NCI-H1048 (cell line): ENCODE results near the gene SPOCK1.

Experiments
- DNase-seq: peaks from one replicate; lab custom pipeline; 2025; lab: John Stamatoyannopoulos, UW

The SPOCK1 gene

DNA sequence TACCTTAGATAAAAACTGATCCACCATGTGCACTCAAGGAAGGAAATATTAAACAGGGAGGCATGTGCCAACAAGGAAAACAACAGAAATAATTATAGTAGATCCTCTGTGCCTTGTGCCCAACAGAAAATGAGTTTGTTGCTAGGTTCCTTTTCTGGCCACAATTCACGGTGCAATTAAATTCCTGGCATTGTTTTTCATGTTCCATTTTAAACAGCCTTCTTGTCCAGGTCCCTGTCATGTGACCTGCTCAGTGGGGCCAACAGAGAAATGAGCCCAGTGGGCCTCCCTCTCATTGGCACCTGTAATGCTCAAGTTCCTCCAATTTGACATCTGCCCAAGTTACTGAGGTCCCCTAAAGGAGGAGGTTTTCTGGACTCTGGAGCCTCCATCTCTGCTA, 56.5 kb downstream of the SPOCK1 start:
- no peak for DNase-seq

DNA sequence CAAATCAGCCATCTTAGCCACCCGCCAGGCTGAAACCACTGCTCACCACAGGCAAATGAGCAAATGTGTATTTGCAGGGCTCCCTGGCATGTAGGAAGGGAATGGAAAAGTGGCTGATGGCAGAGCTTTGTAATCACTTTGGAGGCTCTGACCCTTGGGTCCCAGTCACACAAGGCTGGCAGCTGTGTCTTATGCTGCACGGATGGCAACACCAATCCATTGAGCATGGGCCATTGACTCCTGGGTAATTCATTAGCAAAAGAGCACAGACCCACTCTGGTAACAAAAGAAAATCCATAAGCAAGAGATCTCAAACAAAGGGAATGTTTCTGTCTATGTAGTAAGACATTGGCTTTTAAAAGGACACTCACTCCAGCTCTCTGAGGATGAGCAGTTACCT, 57.6 kb downstream of the SPOCK1 start:
- DNase-seq = no peak

DNA sequence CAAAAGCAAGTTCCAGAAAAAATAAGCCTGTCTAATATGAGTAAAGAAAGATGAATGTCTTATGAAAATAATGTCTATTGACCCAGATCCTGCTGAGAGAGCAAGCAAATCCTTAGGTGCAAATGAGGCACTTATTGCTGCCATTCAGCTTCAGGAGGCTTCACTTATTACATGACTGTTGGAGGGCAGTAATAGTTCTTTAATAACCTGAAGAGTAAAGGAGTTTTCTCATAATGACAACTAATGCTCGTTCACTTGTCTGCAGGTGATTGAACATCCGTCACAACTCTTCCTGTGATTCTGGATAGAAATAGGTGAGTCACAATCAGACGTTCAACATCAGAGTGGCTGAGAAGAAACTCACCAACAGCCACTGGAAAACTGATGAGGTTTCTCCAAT, 58.3 kb downstream of the SPOCK1 start:
- no peak for DNase-seq

DNA sequence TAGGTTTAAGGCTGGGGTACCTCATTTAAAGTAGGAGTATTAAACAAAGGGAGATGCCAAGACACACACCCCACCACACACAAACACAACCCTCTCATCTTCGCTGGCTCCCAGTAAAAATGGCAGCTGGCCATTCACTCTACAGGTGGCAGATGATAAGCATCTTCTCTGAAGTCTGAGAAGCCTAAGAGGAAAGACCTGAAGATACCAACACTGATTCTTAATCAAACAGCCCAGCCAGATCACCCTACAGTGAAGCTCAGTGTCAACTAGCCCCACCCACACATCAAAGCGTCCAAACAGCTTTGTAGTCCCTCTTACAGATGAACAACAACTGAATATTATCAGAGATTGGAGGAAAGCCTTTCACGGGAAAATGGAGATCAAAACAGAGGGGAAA, 59.5 kb downstream of the SPOCK1 start:
- no peak for DNase-seq

DNA sequence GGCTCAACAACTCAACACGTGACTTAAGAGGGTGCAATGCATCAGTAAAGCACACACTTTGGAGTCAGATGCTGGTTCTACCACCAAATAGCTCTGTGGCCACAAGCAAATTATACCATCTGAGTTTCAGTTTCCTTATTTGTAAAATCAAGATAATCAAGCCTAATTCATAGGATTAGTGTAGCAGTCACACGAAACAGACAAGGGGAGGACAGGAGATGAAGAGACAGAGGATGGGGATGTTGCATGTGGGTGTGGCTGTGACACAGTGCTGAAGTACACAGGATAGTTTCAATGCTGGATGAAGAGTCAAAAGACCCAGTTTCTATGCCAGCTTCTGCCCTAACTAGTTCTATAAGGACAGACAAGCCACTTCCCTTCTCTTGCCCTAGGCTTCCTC, 60.2 kb downstream of the SPOCK1 start:
- no peak for DNase-seq

DNA sequence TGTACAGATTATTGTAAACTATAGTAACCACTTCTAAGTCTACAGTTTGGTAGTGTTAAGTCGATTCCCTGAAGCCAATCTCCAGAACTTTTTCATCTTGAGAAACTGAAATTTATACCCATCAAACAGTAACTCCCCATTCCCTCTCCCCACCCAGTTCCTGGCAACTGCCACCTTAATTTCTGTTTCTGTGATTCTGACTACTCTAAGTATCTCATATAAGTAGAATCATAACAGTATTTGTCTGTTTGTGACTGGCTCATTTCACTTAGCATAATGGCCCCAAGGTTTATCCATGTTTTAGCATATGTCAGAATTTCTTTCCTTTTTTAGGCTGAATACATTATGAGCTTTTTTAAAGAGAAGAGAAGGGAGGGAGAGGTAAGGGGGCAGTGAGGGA, 61.4 kb downstream of the SPOCK1 start:
- DNase-seq = no peak

DNA sequence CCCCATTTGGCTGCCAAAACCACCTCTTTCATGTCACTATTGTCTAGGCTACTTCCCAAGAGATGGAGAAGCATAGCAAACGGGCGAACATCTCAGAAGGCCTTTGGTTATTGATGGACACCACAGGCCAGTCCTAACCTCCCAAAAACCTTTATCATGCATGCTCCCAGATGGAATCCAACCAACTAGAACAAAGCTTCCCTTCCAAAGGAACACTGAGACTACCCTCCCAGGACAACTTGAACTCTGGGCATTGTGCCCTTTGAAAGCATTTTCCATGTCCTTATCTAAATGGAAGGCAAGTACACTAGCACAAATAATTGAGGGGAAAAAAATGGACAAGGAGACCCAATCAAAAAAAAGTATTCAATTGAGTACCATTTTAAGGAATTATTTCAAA, 65.6 kb downstream of the SPOCK1 start:
- DNase-seq = no peak

DNA sequence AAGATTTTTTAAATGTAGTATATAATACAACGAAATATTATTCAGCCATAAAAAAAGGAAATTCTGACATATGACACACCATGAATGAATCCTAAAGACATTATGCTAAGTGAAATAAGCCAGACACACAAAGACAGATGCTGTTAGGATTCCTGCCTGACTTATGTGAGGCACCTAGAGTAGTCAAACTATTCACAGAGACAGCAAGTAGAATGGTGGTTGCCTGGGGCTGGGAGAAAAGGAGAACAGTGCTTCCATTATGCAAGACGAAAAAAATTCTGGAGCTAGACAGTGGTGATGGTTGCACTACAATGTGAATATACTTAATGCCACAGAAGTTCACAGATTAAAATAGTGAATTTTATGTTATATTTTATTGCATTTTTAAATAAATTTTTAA, 66.8 kb downstream of the SPOCK1 start:
- DNase-seq = no peak

DNA sequence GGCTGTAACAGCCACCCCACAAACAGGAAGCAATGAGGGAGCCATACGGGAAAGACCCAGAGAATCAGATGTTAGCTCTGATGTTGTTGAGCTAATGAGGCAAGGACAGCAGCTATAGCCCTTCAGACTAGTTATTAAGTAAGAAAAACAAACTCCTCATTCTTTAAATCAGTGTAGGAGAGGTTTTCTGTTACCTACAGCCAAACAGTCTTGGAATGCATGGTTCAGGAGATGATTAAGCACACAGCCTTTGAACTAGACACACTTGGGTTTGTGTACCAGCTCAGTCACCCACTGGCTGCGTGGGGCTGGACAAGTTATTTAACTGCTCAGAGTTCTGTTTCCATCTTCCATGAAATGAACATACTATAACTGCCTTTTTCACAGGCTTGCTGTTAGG, 68.1 kb downstream of the SPOCK1 start:
- DNase-seq = no peak

DNA sequence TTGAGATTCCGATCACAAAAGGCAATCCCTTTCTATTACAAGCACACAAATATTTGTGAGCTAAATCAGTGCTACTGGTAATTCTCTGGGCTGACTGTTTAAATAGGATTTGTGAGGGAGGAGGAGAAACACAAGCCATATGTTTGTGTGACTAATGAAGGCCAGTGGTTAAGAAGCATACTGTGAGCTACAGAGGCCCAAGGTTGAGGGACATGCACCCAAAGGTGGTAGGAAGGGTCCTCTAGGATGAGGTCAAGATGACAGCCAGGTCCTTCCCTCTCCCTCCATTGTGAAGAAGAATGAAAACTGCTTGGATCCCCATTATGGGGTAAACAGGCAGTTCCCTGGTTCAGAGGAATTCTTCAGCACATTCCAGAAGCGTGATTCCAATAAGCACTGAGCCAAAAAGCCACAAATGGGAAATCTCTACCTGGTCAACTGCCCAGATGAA, 83.9 kb downstream of the SPOCK1 start:
- no peak for DNase-seq

DNA sequence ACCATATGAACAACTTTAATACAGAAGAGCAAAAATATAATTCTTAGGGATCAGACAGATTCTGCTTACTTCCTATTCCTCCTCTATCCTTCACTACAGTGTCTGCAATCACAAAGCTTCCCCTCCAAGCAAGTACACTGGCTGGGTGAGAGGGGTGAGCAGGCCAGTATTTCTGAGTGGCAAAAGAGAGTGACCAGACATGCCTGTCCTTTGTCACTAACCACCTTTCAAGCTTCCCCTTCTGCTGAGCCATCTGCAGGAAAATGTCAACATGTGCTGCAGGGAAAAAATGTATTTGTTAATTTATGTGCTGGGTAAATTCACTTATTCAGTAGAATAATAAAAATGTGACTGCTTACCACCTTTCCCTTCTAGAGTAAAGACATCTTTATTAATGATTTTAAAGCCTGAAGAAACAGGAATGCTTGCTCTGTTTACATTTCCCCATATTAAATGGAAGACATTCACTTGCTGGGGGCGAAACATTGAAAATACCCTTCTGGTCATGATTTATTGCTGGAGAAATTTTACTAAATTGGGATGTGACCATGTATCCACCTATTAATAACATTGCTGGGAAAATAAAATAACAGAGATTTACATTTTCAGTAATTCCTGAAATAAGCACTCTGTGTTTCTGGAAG, 84.9 kb downstream of the SPOCK1 start:
- DNase-seq = no peak

DNA sequence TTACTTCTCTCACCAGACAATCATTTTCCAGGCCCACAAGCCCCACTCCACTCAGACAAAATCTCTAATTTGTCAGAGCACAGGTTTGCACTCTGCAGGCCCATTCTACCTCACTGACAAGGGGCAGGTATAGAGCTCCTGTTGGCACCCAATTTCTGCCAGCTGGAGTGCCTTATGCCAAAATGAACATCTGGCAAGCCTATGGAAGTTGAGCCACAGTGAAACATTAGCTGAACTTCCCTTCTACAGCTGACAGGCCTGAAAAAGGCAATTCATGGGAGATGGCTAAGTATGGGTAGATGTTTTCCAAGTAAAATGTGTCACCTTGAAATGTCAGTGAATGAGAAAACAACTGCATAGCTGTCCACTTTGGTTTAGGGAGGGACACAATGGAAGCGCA, 87.0 kb downstream of the SPOCK1 start:
- DNase-seq = no peak

DNA sequence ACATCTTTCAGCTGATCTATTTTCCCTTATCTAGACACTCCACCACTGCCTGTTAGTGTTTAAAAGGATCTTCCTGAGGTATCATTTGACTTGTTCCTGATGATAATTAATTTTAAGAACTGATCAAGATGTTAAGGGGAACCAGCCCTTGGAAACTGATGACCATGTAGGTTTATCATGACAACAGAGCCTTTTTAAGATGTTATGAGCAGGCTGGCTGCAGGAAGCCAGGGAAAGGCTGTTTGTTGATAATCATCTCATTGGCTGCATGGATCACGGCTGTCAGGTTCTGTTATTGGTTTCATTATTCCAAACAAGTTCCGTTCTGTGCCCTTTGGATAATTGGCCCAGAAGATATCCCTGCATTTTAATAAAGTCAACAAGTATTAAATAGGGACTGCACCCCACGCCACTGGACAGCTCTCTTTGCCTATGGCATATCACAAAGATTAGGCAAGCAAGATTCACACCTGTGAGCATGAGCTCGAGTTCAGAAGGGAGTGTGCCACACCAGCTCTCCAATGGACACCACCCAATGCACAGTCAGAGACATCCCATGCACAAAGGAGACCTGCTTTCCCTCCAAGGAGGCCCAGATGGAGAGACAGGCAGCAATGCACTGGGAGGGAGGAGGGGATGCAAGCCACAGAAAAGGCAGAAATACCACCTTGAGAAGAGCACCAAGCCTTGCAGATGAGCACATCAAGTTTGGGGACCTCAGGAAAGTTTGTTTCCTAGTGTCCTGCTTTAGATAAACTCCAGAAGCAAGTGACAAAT, 88.7 kb downstream of the SPOCK1 start:
- DNase-seq = no peak

DNA sequence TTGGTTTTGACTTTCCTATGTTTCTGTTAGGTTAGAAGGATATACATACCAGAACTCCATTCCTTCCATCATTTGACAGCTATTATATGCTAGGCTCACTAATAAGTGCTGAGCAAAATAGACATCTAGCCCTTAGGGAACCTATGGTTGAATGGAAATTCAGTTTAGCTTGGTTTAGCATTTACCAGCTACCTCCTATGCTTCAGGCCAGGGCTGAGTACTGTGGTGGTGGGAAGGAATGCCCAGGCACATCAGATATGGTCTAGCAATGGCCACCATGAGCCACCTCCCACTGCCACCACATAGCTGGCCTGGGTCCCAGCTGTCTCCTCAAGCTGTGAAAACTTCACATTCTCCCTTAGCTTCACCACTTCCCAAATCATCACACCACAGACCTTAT, 89.4 kb downstream of the SPOCK1 start:
- no peak for DNase-seq

DNA sequence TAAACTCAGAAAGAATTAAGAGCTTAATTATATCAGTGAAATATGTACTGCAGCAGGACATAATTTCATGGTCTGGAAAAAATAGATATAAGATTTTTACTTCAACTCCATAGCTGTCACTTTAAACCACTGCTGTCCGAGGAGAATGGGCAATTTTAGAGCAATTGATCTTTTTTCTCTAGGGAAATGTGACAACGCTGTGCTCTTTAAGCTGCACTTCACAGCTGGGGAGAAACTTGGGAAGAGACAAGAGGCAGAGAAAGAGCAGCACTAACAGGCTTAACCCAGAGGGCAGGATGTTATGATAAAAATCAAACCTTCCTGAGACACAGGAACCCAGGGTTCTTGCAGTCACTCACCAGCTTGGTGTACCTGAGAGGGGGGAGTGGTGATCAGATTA, 92.0 kb downstream of the SPOCK1 start:
- no peak for DNase-seq

DNA sequence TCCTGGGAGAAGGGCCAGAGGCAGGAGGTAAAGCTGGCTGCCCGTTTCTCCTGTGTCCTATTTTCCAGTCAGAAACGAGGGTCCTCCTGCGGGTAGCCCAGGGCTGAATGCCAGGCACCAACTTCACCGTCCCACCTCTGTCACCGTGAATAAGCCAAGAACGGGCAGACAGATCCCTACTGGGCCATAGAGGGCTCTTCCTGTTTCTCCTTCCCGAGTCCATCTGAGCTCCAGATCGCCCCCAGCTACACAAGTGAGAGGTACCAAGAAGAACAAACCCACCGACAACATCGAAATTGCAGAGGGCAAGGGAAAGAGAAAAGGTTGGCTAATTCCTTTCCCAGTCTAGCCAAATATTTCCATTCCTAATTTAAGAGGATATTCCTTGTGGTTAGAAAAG, 93.7 kb downstream of the SPOCK1 start:
- DNase-seq = no peak

DNA sequence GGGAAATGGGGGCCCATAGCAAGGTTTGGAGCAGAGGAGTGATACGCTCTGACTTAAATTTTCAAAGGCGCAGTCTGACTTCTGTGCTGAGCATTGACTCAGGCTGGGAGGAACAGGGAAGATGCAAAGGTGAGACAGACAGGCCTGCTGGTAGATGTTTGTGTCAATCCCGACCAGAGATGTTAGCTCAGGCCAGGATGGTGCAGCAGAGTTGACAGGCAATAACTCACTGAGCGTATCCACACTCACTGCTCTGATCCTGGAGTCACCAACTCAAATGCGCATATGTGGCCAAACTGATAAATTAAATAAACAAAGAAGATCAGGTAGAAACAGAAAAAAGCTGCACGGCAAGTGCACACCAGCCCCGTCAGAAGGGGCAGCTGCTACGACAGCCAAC, 95.3 kb downstream of the SPOCK1 start:
- DNase-seq = no peak

DNA sequence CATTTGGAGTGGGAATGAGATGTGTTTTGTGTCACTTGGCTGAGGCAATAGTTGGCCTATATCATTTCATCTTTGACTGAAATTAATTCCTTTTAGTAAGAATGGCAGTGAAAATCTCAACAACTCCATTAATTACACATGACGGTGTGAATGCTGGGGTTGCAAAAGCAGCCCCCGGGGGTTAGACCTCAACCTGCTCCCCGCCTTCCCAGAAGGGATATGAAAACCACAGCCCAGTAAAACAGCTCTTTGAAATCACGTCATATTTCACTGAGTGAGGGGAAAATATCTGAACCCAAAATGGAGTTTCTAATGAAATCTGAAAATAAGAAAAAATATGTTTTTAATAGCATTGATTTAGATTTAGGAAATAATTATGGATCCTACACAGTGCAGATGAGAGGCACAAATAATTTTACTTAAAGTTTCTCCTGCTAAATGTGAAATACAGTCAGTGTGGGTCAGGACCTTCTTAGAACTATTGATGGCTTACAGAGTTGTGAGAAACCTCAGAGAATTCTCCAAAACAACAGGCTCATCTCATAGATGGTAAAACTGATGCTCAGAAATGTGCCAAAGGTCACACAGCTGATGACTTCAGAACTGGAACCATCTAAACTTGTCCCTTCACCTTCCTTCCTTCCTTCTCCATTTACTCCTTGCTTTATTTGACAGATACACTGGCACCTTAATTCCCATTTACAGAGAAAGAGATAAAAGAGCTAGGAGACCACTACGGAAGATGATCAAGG, 96.5 kb downstream of the SPOCK1 start:
- no peak for DNase-seq

DNA sequence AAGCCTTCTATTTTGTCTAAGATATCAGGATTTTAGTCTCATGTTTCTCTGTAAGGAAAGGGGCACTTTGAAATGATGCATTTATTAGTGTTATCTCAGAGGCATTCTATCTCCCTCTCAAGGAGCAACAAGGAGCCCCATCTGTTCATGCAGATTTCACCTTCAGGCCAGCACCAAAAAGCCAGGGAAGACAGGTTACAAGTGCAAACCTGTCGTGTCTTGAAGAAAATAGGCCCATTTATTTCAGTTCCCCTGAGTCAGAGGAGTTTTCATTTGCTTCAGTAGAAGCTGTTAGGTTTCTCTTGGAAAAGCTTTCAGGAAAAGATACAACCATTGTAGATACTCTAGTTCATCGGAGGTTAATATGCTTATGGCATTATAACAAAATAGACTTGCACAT, 97.2 kb downstream of the SPOCK1 start:
- no peak for DNase-seq

DNA sequence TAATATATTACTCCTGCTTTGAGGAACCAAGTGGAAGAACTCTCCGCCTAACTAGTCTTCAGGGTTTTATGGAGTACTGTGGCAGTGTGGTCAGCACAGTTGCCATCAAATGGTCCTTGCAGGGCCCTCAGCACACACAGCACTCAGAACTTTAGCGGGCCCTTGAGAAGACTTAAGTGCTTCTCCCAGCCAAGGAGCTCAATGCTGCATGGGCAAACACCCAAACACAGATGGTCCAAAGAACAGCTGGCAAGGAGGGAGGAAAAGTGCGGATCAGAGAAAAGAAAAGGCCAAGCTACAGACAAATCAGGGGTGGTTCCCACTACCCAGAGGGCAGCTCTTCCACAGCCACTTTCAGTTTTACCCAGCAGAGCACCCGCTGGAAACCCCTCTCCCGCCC, 98.6 kb downstream of the SPOCK1 start:
- no peak for DNase-seq

DNA sequence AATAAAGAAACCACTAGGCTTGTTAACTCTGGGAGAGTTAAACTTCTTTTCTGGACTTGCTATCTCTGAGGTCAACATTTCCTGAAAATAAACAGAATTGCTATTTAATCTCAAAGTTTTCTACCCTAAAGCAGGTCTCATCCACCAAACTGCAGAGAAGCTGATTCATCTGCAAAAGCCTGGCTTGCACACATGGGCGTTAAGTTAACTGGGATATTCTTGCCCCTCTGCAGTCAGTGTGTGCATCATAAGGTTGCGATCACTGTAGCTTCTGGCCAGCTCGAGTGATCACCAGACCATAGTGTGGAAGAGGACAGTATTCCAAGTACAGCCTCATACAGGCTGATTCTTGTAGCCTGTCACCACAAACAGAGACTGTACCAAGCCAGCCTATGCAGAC, 99.2 kb downstream of the SPOCK1 start:
- no peak for DNase-seq

DNA sequence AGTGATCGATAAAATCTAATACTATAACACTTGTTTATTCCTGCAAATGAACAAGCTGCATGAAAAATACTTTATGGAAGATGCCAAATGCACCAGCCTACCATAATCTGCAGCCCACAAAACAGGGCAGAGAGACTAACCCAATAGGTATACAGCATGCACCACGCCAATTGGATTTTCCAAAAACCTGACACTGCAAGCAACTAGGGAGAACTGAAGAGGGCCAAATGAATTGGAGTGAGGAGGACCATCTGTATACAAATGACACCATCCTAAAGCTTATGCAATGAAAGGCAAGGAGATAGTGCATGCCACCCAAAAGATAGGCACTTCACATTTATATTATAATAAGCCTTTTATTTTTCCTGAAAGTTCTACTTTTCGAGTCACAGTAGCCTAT, 100.4 kb downstream of the SPOCK1 start:
- DNase-seq = no peak

DNA sequence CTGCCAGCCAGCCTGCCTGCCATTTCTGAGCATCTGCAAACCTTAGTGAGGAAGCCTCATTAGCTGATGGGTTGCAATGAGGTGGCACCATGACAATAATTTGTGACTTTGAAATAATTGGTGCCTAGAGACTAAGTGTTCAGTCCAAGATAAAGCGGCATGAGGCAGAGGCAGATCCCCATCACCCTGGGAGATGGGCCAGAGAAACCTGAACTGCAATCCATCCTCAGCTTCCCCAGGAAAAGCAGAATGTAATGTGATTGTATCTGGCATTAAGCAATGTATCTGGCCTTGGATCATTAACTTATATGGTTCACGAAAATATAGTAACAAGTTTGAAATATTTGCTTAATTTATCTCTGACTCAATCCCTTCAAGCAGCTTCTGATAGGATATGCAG, 101.0 kb downstream of the SPOCK1 start:
- DNase-seq = no peak
